NCI-H510A (cell line): Measurements from ENCODE around the gene ADAP1.
"Not testable (repeated sequence)": the region's sequence is repeated elsewhere in the genome, so short reads cannot be mapped to it uniquely, and the experiment has no call there.

Source experiments
- DNase-seq: peaks from one replicate; lab custom pipeline; 2025; lab: John Stamatoyannopoulos, UW

The ADAP1 gene

DNA sequence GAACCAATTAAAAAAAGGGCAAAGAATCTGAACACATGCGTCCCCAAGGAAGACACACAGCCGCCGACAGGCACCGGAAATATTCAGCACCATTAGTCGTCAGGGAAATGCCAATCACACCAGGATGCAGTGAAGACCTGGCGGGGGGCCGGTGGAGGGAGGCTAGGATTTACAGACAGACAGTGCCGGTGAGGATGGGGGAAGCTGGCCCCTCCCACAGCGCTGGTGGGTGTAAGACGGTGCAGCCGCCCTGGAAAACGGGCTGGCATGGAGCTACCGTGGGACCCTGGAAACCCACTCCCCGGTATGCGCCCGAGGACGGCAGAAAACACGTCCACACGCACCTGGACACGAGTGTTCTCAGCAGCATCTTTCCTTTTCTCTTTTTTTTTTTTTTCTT lies 4.8 kb upstream of the ADAP1 start:
- DNase-seq = no peak

GRCh38 chr7:958221-959200 lies 4.0 kb upstream of the ADAP1 start:
- DNase-seq = no peak

DNA sequence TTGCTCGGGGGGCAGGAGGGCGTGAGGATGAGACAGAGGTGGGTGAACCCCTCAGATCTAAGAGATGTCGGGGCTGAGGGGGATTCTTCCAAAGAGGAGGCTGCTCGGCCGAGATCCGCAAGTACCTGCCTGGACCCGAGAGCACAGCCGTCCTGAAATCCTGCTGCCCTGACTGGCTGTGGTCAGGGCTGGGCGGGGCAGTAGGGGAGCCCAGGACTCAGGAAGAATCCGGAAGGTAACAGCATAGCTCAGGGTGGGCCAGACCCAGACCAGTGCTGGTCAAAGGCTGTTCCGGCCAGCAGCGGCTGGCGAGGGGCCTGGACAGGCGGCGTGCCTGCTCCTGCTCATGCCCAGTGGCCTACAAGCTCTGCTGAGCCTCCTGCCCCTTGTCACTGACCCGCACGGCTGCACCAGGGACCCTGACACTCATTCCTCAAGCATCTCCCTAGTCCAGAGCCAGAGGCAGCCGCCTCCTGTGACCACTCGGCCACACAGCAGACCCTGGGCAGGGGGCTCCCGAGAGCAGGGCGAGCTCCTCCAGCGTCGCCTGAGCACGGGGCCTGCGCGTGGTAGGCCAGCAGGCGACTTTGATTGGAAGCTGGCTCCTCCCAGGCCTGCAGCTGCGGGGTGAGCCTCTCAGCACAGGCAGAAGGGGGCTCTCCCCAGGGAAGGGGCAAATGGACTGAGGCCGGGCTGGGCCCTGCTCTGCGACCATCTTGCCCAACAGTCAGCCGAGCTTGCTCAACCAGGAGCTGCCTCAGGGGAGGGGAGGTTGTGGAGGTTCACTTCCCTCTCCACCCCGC lies 3.1 kb upstream of the ADAP1 start:
- no peak for DNase-seq

GRCh38 chr7:956031-956430 lies 1.6 kb upstream of the ADAP1 start:
- no peak for DNase-seq

GRCh38 chr7:953547-954327 lies 743 bp downstream of the ADAP1 start:
- no peak for DNase-seq

DNA sequence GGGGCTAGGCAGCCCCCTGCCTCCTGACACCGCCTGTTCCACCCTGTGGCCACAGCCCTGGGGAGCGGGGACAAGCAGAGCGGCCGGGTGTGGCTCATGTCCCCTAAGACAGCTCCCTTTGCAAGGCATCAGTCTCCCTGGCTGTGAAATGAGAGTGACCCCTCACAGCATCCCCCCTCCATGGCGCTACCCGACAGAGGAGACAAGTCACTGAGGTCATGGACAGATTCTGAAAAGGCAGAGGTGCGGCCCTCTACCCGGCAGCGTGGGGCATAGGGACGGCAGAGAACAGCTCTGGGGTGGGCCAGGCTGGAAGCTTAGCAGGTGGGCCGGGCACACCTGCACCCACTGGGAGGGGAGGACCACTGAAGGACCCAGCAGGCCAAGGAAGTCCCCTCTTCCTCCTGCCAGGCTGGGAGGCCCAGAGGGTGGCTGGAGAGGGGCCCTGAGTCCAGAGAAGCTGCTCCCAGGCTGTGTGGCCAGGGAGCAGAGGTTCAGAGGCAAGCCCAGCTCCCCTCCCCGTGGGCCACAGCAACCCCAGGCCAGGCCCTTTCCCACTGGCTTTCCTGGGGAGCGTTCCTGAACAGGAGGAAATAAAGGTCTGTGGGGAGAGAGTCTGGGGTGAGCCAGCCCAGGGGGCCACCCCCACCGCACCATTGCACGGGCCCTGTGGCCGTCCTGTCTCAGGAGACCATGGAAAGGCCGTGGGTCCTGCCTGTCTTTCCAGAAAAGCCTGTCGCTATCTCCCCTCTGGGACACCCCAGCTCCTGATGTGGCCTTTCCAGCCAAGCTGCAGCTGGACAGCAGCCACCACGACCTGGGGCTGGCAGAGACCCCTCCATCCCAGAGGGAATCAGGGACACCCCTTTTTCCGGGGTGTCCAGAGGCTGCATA lies 1.7 kb downstream of the ADAP1 start:
- DNase-seq = no peak

- no peak for DNase-seq
Measured at GRCh38 chr7:951881-952547, 2.5 kb downstream of the ADAP1 start.

- no peak for DNase-seq
Measured at GRCh38 chr7:949021-949934, 5.2 kb downstream of the ADAP1 start.

GRCh38 chr7:947391-948210 lies 6.9 kb downstream of the ADAP1 start:
- no peak for DNase-seq

- no peak for DNase-seq
Measured at GRCh38 chr7:946256-946996, 8.1 kb downstream of the ADAP1 start.

GRCh38 chr7:945556-946255 lies 8.8 kb downstream of the ADAP1 start:
- DNase-seq = peak; percentile 45

DNA sequence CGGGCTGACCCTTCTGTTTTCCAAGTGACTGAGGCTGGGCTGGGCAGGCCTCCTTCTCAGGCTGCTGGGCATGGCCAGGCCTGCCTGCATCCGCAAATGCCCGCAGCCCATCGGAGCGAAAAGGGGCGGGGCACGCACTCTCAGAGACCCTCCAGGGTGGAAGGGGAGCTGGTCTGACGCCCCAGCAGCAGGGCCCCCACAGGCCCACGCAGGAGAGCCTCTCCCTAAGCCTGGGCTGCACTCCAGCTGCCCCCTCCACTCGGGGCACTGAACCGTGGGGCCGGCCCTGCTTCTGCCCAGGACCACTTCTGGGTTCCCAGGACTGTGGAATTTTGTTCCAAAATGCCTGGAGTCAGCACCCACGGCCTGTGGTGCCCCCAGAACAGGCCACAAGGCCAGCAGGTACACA lies 9.3 kb downstream of the ADAP1 start:
- DNase-seq = no peak

DNA sequence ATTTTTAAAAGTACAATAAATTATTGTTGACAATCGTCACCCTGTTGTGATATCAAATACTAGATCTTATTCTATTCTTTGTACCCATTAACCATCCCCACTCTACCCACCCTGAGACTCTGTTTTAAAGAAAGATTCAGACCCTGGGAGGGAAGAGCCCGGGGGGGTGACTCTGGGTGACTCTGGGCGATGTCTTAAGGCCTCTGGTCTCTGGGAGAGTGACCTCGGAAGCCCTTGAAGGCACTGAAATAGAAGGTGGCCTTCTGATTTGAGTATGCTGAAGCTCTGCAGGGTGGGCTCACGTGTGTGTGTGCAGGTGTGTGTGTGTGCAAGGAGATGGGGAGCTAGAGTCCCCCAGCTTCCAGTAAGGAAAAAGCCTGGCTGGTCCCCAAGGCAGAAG lies 9.7 kb downstream of the ADAP1 start:
- no peak for DNase-seq

DNA sequence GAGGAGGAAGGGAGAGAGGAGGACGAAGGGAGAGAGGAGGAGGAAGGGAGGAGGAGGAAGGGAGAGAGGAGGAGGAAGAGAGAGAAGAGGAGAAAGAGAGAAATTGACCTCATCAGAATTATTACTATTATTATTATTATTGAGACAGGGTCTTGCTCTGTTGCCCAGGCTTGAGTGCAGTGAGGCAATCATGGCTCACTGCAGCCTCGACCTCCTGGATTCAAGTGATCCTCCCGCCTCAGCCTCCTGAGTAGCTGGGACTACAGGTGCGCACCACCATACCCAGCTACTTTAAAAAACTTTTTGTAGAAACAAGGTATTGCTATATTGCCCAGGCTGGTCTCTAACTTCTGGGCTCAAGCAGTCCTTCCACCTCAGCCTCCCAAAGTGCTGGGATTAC lies 10.7 kb downstream of the ADAP1 start:
- DNase-seq = not testable (repeated sequence)

DNA sequence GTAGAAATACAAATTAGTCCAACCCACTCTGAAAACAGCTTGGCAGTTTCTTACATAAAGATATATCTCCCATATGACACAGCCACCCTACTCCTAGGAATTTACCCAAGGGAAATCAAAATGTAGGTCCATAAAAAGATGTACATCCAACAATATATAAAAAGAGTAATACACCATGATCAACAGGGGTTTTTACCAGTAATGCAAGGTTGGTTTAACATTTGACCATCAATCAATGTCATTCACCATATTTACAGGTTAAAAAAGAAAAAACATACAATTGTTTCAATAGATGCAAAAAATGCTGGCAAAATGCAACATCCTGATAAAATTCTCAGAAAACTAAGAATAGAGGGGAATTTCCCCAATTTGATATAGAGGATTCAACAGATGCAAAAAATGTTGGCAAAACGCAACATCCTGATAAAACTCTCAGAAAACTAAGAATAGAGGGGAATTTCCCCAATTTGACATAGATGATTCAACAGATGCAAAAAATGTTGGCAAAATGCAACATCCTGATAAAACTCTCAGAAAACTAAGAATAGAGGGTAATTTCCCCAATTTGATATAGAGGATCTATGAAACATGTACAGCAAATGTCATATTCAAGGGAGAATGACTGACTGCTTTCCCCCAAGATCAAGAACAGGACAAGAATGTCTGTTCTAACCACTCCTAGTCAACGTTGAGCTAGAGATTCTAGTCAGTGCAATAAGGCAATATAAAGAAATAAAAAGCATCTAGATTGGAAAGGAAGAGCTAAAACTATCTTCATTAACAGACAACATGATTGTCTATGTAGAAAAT lies 13.7 kb downstream of the ADAP1 start:
- no peak for DNase-seq

GRCh38 chr7:939843-940242 lies 14.6 kb downstream of the ADAP1 start:
- no peak for DNase-seq
